BJ (cell line): ENCODE results near the gene GIGYF2. TPM values are rescaled to one million over a fixed set of nuclear protein-coding genes. Genes with fewer than 3 reads are reported as not detected.

Source experiments
- CTCF ChIA-PET: fragments of 350-600 bp; formaldehyde crosslinking; extraction: SDS; loops from one replicate; lab custom pipeline; 2021; ENCODE audit warnings: antibody characterized with exemption, inconsistent platforms; lab: Yijun Ruan, JAX
- POLR2A ChIA-PET: fragments of 300-600 bp; sonication (Branson Sonifier 250); formaldehyde crosslinking; extraction: SDS; loops from one replicate; lab custom pipeline; 2021; ENCODE audit warnings: antibody characterized with exemption; lab: Charles Lee
- DNase-seq: peaks from one replicate; pipeline ENCODE4 v3.0.0-alpha.2; 2011; ENCODE audit warnings: low read depth
- H3K27me3 ChIP-seq: 2 replicates; pipeline ENCODE4 v1.6.0; 2011; ENCODE audit warnings: low read length; ENCODE audit not compliant: control insufficient read depth, insufficient read depth
- H3K36me3 ChIP-seq: 2 replicates; pipeline ENCODE4 v1.5.1; 2011; ENCODE audit warnings: low read length; ENCODE audit not compliant: control insufficient read depth, insufficient read depth
- H3K4me3 ChIP-seq: 2 replicates; pipeline ENCODE4 v1.5.1; 2011; ENCODE audit warnings: low read depth, mild to moderate bottlenecking, control low read depth, low read length
- CTCF ChIP-seq: IDR thresholded peaks from 2 replicates; pipeline ENCODE4 v1.5.1; 2011; ENCODE audit warnings: low read depth, mild to moderate bottlenecking, control low read depth, inconsistent platforms, low read length, moderate library complexity; ENCODE audit not compliant: insufficient read depth
- polyA plus RNA-seq: library from polyadenylated mRNA; depleted of rRNA; stranded (reverse); fragments of >200 nt; gene quantifications from 2 replicates; pipeline ENCODE4 v1.2.3, GENCODE V29; 2011

GIGYF2 gene
- polyA plus RNA-seq, 1 experiment, result 28.0 TPM

DNA sequence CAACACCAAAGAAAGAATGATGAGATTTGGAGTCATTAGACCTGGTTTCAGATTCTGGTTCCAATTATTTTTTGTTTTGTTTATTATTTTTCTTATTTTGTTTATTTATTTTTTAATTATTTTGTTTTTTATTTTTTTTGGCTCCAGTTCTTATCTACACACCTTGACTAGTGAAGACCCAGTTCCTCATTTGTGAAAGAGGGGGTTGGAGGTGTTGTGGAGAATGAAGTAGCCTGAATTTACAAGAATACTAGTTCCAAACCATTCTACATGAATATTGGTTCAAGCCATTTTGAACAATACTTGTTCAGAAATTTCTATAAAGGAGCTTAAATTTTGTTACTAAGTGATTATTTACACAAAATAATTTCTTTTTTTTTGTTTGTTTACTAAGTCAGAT, 86.1 kb downstream of the GIGYF2 start:
- no peak for DNase-seq
- H3K4me3 ChIP-seq, result no peak overlapping the region
- ChIA-PET POLR2A (interaction anchor here (0.6 kb wide), 1 partner anchor 236 kb away, joined by 3 read pairs; no protein-coding TSS in a partner anchor), CTCF (no interaction called here)
- H3K36me3 ChIP-seq, result no peaks in the 10 kb centered on the region
- no peak for TF ChIP-seq CTCF
- H3K27me3 ChIP-seq, result no peaks in the 10 kb centered on the region

GRCh38 chr2:232787806-232788205, 90.7 kb downstream of the GIGYF2 start:
- ChIA-PET POLR2A (no interaction called here), CTCF (no interaction called here)
- peaks cover 7% of the 10 kb centered on the region for H3K36me3 ChIP-seq
- DNase-seq, result no peak
- TF ChIP-seq CTCF, result no peak
- H3K4me3 ChIP-seq, result no peak overlapping the region
- no peaks in the 10 kb centered on the region for H3K27me3 ChIP-seq

- ChIA-PET CTCF (no interaction called here), POLR2A (no interaction called here)
- Histone ChIP-seq H3K36me3 (peaks cover 7% of the 10 kb centered on the region), H3K4me3 (no peak overlapping the region), H3K27me3 (no peaks in the 10 kb centered on the region)
- TF ChIP-seq CTCF, result no peak
- DNase-seq, result no peak
Observed at GRCh38 chr2:232789082-232789481, 92.0 kb downstream of the GIGYF2 start.

DNA sequence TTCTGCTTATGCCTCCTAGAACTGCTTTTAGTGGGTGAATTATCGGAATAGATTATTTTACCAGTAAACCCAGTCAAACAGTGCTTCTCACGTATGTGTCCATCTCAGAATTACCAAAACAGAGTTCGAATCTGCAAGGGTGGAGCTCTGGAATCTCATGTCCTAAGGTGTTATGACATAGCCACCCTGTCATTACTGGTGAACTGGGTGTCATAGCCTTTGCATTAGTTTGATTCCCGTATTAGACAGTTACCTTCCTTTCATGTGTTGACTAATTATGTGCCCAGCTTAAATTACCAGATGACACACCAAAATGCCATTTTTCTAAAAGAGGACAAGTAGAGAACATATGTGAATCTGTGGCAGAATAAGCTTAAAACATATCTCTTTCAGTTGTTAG, 94.4 kb downstream of the GIGYF2 start:
- Histone ChIP-seq H3K27me3 (no peaks in the 10 kb centered on the region), H3K4me3 (no peak overlapping the region), H3K36me3 (peaks cover 7% of the 10 kb centered on the region)
- TF ChIP-seq CTCF, result no peak
- DNase-seq, result no peak
- ChIA-PET POLR2A (no interaction called here), CTCF (no interaction called here)

DNA sequence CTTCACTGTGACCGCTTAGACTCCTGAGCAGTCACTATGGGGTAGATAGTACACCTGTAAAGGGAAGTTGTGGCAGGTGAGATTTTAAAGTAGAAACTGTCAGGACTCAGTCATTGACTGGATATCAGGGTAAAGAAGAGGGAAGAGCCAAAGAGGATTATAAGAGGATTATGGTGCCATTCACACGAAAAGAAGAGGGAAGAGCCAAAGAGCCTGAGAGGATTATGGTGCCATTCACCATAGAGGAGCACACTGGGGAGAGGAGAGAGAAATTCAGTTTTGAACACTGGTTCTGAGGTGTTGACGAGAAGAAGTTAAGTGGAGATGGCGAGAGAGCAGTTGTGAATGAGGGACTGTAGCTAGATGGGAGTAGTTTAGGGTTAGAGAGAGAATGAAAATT, 96.1 kb downstream of the GIGYF2 start:
- no peak for DNase-seq
- Histone ChIP-seq H3K27me3 (no peaks in the 10 kb centered on the region), H3K4me3 (no peak overlapping the region), H3K36me3 (peaks cover 7% of the 10 kb centered on the region)
- ChIA-PET POLR2A (no interaction called here), CTCF (interaction anchor here (1.1 kb wide), 1 partner anchor 54 kb away, joined by 3 read pairs; no protein-coding TSS in a partner anchor)
- TF ChIP-seq CTCF, result no peak
